ENCODE measurements around the gene UBTD1.
A peak's percentile ranks its signal among the peaks of the same experiment; 100 is the strongest.

Gene UBTD1

GRCh38 chr10:97578171-97578844, 79.6 kb downstream of the UBTD1 start:
- peaks cover 18% of the 10 kb centered on the region for H3K4me1 ChIP-seq (ENCODE audit: insufficient read depth, poor library complexity, severe bottlenecking)
- no peak overlapping the region for H3K27ac ChIP-seq (ENCODE audit: poor library complexity, severe bottlenecking)
- ATAC-seq (ENCODE audit: low read depth) = no peak
- H3K27me3 ChIP-seq (ENCODE audit: insufficient read depth, poor library complexity, severe bottlenecking) = no peaks in the 10 kb centered on the region
- no peak for DNase-seq (ENCODE audit: low spot score)
- no peaks in the 10 kb centered on the region for H3K36me3 ChIP-seq (ENCODE audit: low read depth)
- no peak overlapping the region for H3K4me3 ChIP-seq (ENCODE audit: severe bottlenecking)
- TF ChIP-seq CTCF (IDR thresholded peaks at IDR 0.05; ENCODE audit: poor library complexity, severe bottlenecking) = no peak
- H3K9me3 ChIP-seq (ENCODE audit: severe bottlenecking) = no peaks in the 10 kb centered on the region

- Histone ChIP-seq H3K4me3 (ENCODE audit: severe bottlenecking) (no peak overlapping the region), H3K27me3 (ENCODE audit: insufficient read depth, poor library complexity, severe bottlenecking) (no peaks in the 10 kb centered on the region), H3K4me1 (ENCODE audit: insufficient read depth, poor library complexity, severe bottlenecking) (peaks cover 8% of the 10 kb centered on the region), H3K36me3 (ENCODE audit: low read depth) (no peaks in the 10 kb centered on the region), H3K27ac (ENCODE audit: poor library complexity, severe bottlenecking) (no peak overlapping the region), H3K9me3 (ENCODE audit: severe bottlenecking) (no peaks in the 10 kb centered on the region)
- TF ChIP-seq CTCF (IDR thresholded peaks at IDR 0.05; ENCODE audit: poor library complexity, severe bottlenecking) = no peak
- ATAC-seq (ENCODE audit: low read depth) (no peak), DNase-seq (ENCODE audit: low spot score) (no peak)
Observed at GRCh38 chr10:97580421-97581367, 82.0 kb downstream of the UBTD1 start.

DNA sequence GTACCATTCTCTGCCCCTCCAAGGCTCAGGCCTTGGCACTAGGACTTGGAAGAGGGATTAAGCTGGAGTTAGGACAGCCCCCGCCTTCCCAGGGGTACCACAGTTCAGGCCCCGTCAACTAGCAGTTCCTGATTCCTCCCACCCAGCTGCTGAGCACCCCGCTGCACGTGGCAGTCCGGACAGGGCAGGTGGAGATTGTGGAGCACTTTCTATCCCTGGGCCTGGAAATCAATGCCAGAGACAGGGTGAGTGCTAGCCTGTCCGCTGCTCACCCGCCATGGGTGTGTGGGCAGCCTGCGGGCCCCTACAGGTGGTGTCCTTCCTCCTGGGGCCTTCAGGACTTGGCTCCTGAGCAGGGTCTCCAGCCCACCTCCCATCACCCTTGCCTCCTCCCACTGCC, 83.4 kb downstream of the UBTD1 start:
- no peaks in the 10 kb centered on the region for H3K27me3 ChIP-seq (ENCODE audit: insufficient read depth, poor library complexity, severe bottlenecking)
- H3K4me1 ChIP-seq (ENCODE audit: insufficient read depth, poor library complexity, severe bottlenecking) = peaks cover 8% of the 10 kb centered on the region
- DNase-seq (ENCODE audit: low spot score) = no peak
- H3K9me3 ChIP-seq (ENCODE audit: severe bottlenecking) = no peaks in the 10 kb centered on the region
- H3K4me3 ChIP-seq (ENCODE audit: severe bottlenecking) = no peak overlapping the region
- ATAC-seq (ENCODE audit: low read depth) = no peak
- no peak overlapping the region for H3K27ac ChIP-seq (ENCODE audit: poor library complexity, severe bottlenecking)
- no peaks in the 10 kb centered on the region for H3K36me3 ChIP-seq (ENCODE audit: low read depth)
- no peak for TF ChIP-seq CTCF (IDR thresholded peaks at IDR 0.05; ENCODE audit: poor library complexity, severe bottlenecking)

DNA sequence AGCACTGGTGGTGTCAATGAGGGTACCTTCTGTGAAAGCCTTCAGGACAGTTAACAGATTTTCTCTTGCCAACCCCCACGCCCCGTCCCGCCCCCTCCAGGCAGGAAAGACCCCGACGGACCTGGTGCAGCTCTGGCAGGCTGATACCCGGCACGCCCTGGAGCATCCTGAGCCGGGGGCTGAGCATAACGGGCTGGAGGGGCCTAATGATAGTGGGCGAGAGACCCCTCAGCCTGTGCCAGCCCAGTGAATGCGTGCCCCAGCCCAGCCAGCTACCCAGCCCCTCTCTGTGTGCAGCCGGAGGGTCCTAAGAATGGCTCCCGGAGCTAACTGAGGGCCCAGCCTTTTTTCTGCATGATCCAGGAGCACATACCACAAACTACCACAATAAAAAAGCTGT, 84.8 kb downstream of the UBTD1 start:
- Histone ChIP-seq H3K9me3 (ENCODE audit: severe bottlenecking) (no peaks in the 10 kb centered on the region), H3K27me3 (ENCODE audit: insufficient read depth, poor library complexity, severe bottlenecking) (no peaks in the 10 kb centered on the region), H3K27ac (ENCODE audit: poor library complexity, severe bottlenecking) (peak overlapping the region; percentile 19), H3K4me3 (ENCODE audit: severe bottlenecking) (no peak overlapping the region), H3K36me3 (ENCODE audit: low read depth) (no peaks in the 10 kb centered on the region), H3K4me1 (ENCODE audit: insufficient read depth, poor library complexity, severe bottlenecking) (peaks cover 8% of the 10 kb centered on the region)
- DNase-seq (ENCODE audit: low spot score) (no peak), ATAC-seq (ENCODE audit: low read depth) (no peak)
- TF ChIP-seq CTCF (IDR thresholded peaks at IDR 0.05; ENCODE audit: poor library complexity, severe bottlenecking) = no peak

Data from RWPE2 (cell line).